ENCODE measurements around the gene AIDA.

AIDA gene

DNA sequence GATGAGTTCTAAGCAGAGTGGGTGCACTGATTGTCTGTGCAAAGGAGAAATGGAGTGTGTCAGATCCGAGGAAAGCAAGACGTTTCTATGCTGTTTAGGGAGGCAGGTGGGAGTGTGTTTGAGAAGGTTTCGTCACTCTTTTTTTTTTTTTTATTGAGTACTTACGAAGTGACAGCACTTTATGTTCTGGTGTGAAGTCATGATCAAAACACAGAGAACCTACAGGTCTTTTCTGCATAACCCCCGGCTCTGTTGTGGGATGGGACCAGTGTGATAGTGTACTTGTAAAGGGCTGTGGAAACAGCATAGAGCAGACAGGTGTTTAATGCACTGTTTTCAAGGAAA, 67.7 kb downstream of the AIDA start:
- peak overlapping the region; percentile 86 for H3K4me3 ChIP-seq (ENCODE audit: low read depth, low read length)
- TF ChIP-seq, protein P1, sequence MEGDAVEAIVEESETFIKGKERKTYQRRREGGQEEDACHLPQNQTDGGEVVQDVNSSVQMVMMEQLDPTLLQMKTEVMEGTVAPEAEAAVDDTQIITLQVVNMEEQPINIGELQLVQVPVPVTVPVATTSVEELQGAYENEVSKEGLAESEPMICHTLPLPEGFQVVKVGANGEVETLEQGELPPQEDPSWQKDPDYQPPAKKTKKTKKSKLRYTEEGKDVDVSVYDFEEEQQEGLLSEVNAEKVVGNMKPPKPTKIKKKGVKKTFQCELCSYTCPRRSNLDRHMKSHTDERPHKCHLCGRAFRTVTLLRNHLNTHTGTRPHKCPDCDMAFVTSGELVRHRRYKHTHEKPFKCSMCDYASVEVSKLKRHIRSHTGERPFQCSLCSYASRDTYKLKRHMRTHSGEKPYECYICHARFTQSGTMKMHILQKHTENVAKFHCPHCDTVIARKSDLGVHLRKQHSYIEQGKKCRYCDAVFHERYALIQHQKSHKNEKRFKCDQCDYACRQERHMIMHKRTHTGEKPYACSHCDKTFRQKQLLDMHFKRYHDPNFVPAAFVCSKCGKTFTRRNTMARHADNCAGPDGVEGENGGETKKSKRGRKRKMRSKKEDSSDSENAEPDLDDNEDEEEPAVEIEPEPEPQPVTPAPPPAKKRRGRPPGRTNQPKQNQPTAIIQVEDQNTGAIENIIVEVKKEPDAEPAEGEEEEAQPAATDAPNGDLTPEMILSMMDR (IDR thresholded peaks at IDR 0.05; ENCODE audit: low read depth, low read length, missing control alignments), result no peak
- DNase-seq (ENCODE audit: low read depth), result peak; percentile 8

DNA sequence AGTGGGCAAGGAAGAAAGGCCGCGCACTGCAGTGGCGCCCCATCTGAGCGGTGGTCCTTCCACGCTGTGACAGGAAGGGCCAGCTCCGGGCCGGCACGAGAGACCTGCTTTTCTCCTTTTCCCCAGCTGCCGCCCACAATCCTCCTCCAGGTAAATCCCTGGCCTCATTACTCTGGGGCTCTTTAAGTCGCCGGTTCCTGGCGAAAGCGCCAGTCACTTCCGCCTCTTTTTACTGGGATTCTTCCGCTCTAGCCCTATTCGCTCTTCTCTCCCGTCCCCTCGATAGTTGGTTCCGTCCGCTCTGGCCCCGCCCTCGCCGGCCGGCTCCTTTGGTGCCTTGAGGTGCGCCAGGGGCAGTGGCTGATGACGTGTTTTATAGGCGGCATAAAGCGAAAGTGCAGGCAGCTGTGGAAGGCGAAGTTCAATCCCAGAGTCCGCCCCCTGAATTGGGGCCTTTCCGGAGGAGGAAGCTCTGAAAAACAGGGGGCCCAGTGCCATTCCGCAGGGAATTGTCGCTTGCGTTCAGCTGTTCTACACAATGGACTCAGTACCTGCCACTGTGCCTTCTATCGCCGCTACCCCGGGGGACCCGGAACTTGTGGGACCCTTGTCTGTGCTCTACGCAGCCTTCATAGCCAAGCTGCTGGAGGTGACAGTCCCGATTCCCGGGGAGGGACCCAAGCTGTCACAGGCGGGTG, 68.2 kb downstream of the AIDA start:
- peak overlapping the region; percentile 86 for H3K4me3 ChIP-seq (ENCODE audit: low read depth, low read length)
- TF ChIP-seq, protein P1 (IDR thresholded peaks at IDR 0.05; ENCODE audit: low read depth, low read length, missing control alignments), result no peak
- peak; percentile 95 for DNase-seq (ENCODE audit: low read depth)

DNA sequence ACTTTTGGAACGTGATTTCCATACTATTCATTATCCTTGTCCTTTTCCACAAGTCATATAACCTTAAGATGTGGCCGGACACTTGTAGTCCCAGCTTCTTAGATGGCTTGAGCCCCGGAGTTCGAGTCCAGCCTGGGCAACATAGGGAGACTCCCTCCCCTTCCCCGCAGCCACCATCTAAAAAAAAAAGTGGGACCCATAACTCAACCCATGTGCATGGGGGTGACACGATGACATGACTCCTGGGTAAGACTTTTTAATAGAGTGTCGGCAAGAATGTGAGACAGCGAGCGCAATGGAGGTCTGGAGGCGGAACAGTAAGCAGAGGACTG, 68.7 kb downstream of the AIDA start:
- TF ChIP-seq, protein P1 (IDR thresholded peaks at IDR 0.05; ENCODE audit: low read depth, low read length, missing control alignments), result no peak
- no peak for DNase-seq (ENCODE audit: low read depth)

DNA sequence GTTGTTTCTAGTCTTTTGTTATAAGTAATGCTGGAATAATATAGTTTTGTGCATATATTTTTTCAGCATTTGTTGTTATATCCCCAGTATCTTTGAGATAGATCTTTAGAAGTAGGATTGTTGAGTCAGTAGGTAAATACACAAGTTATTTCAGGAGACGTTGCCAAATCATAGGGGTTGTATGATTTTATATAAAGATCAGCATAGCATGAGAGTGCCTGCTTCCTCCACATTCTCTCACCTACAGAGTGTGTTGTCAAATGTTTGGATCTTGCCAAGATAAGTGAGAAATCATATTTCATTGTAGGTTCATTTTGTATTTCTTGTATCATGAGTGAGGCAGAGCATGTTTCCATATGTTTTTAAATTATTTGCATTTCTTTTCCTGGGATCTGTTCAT, 69.8 kb downstream of the AIDA start:
- no peak for DNase-seq (ENCODE audit: low read depth)
- TF ChIP-seq, protein P1 (IDR thresholded peaks at IDR 0.05; ENCODE audit: low read depth, low read length, missing control alignments), result no peak
- H3K4me3 ChIP-seq (ENCODE audit: low read depth, low read length), result no peak overlapping the region

More for the DNA sequence above, 68.7 kb downstream of the AIDA start:
- peak overlapping the region; percentile 86 for H3K4me3 ChIP-seq (ENCODE audit: low read depth, low read length)

DNA sequence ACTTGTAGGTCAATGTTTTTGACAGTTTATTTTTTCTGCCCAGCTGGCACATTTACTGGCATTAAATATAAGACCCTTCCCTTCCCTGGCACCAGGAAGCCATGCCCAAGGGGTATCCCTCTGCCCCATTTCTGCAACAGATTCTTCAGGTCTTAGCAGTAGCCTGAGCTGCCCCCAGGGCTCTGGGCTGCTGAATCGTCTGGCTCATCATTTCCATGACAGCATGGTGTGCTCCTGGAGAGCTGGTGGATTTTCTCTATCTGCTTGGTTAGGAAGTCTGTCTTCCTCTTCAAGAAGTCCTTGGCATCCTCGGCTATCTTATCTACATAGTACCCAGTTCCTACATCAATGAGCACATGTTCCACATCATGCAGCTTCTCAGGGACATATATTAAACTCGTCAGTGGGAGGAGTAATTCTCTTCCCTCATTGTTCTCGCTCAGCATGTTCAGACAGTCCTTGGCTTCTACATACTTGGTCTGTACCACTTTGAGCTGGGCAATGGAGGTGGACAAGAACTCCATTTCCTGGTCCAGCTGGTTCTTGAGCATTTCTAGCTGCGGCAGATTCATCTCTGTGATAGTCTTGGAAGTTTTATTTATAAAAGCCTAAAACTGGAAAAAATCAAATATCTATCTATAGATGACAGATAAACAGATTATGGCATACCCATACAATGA, 70.9 kb downstream of the AIDA start:
- no peak overlapping the region for H3K4me3 ChIP-seq (ENCODE audit: low read depth, low read length)
- DNase-seq (ENCODE audit: low read depth), result no peak
- TF ChIP-seq, protein P1 (IDR thresholded peaks at IDR 0.05; ENCODE audit: low read depth, low read length, missing control alignments), result no peak

DNA sequence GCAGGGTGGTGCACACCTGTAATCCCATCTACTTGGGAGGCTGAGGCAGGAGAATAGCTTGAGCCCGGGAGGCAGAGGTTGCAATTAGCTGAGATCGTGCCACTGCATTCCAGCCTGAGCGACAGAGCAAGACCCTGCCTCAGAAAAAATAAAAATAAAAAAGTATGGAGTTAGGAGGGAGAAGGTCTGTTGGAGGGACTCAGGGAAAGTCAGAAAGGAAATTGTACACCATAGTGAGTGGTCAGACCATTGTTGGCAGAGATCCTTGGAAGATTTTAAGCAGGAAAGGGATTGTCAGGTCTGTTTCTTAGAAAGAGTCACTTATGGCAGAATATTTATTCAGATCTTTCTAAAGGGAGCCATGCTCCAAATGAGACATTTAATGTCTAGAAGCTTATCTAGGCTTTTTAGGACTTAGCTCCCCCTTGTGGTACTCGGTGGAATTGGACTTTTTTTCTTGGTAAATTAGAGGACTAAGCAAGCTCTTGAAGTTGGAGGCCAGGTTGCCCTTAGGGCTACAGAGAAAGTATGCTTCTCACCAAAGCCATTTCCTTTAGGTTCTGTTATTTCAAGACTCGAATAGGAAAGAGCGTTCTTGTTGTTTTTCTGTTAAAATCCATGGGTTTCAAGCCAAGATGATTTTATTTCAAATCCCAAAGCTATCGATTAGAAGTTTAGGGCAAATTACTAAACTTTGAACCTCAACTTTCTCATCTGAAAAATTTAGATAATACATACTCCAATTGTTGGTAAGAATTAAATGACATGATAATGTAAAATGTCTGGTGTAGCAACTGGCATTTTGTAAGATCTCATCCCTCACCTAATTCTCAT, 77.9 kb downstream of the AIDA start:
- peak; percentile 84 for DNase-seq (ENCODE audit: low read depth)
- no peak overlapping the region for H3K4me3 ChIP-seq (ENCODE audit: low read depth, low read length)
- TF ChIP-seq, protein P1 (IDR thresholded peaks at IDR 0.05; ENCODE audit: low read depth, low read length, missing control alignments), result peak; percentile 83
